Prostate gland (tissue), 2 donors: ENCODE results near the gene TAS2R60.
"Not testable (repeated sequence)": the region's sequence is repeated elsewhere in the genome, so short reads cannot be mapped to it uniquely, and the experiment has no call there.

ENCODE experiments used
- CTCF ChIP-seq, 4 experiments: fragments of 200-600 bp in 2 of 4; fragments of 450-650 bp in 2 of 4; sonication (generic) in 2 of 4; IDR thresholded peaks; 1 replicate in 3 of 4; 2 replicates in 1 of 4; pipeline ENCODE4 v1.5.1; 2016 to 2019; ENCODE audit warnings: antibody characterized with exemption in 4 of 4, mild to moderate bottlenecking in 2 of 4, moderate library complexity in 2 of 4
- POLR2A ChIP-seq: fragments of 450-650 bp; IDR thresholded peaks from one replicate; pipeline ENCODE4 v1.6.1; 2016; ENCODE audit warnings: antibody characterized with exemption, mild to moderate bottlenecking

DNA sequence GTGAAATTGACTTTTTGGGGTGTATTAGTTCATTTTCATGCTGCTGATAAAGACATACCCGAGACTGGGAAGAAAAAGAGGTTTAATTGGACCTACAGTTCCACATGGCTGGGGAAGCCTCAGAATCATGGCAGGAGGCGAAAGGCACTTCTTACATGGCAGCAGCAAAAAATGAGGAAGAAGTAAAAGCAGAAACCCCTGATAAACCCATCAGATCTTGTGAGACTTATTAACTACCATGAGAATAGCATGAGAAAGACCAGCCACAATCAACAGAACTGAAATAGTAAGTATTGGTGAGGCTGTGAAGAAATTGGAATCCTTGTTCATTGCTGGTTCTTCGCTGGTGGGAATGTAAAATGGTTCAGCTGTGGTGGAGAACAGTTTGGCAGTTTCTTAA lies 43.0 kb downstream of the TAS2R60 start:
- TF ChIP-seq POLR2A; CTCF (IDR thresholded peaks at IDR 0.05): not testable (repeated sequence)
